WTC11 (cell line): Measurements from ENCODE around the gene YES1.

Experiments used
- ELF4 ChIP-seq: sonication (generic); formaldehyde crosslinking; IDR thresholded peaks from 2 replicates; pipeline ENCODE4 v1.8.1; 2022; ENCODE audit warnings: low read depth, mild to moderate bottlenecking, moderate library complexity, missing genetic modification reagents
- SMAD4 ChIP-seq: sonication (generic); formaldehyde crosslinking; IDR thresholded peaks from 2 replicates; pipeline ENCODE4 v1.8.0; 2022; ENCODE audit warnings: mild to moderate bottlenecking, missing genetic modification reagents
- TEAD4 ChIP-seq: sonication (generic); formaldehyde crosslinking; IDR thresholded peaks from 2 replicates; pipeline ENCODE4 v1.8.0; 2022; ENCODE audit warnings: mild to moderate bottlenecking, missing genetic modification reagents
- TF ChIP-seq, protein P1 (sequence below): fragments of 200-600 bp; IDR thresholded peaks from 2 replicates; pipeline ENCODE4 v1.8.0; 2022; ENCODE audit warnings: antibody characterized with exemption

GRCh38 chr18:741931-742512 lies 70.0 kb downstream of the YES1 start:
- TF ChIP-seq, protein P1, sequence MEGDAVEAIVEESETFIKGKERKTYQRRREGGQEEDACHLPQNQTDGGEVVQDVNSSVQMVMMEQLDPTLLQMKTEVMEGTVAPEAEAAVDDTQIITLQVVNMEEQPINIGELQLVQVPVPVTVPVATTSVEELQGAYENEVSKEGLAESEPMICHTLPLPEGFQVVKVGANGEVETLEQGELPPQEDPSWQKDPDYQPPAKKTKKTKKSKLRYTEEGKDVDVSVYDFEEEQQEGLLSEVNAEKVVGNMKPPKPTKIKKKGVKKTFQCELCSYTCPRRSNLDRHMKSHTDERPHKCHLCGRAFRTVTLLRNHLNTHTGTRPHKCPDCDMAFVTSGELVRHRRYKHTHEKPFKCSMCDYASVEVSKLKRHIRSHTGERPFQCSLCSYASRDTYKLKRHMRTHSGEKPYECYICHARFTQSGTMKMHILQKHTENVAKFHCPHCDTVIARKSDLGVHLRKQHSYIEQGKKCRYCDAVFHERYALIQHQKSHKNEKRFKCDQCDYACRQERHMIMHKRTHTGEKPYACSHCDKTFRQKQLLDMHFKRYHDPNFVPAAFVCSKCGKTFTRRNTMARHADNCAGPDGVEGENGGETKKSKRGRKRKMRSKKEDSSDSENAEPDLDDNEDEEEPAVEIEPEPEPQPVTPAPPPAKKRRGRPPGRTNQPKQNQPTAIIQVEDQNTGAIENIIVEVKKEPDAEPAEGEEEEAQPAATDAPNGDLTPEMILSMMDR: peak; percentile 68
- TF ChIP-seq SMAD4 (CRISPR knock-in tag) (no peak), TEAD4 (CRISPR knock-in tag) (no peak), ELF4 (CRISPR knock-in tag) (no peak)
